GM19328 (cell line): Measurements from ENCODE around the gene CRABP1.
A peak's percentile ranks its signal among the peaks of the same experiment; 100 is the strongest.

Source experiments
- ATAC-seq: cut with Tn5 transposase; IDR thresholded peaks from one replicate; pipeline ENCODE4 v1.9.1; 2021; ENCODE audit warnings: mild to moderate bottlenecking, moderate library complexity; ENCODE audit not compliant: unreplicated experiment

CRABP1 gene

GRCh38 chr15:78340231-78341056 is at the start of gene CRABP1:
Gene CRABP1, plus strand, starts transcription at chr15:78340353. Its CDS starts 76 bp downstream, at chr15:78340429.
- no peak for ATAC-seq

DNA sequence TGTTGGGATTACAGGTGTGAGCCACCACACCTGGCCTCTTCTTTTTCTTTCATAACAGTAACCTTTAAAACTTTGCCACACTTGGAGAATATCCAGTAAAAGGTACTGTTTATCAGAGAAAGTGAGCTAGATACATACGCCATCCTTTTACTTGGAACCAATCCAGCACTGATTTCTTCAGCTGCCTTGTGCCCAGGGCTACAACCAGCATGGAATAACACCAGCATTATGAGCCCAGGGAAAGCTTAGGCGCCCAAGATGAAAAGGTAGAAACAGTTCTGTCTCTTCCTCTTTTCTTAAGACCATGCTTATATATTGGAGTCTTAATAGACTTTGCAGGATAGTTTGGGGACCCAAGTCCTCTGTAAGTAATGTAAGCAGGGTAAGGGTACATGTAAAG is 49.1 kb upstream of the CRABP1 start:
- no peak for ATAC-seq

GRCh38 chr15:78291698-78292097 is 48.5 kb upstream of the CRABP1 start:
- no peak for ATAC-seq

GRCh38 chr15:78292219-78292618 is 47.9 kb upstream of the CRABP1 start:
- ATAC-seq, result no peak

GRCh38 chr15:78299101-78299930 is 40.8 kb upstream of the CRABP1 start, which contains the start of gene SKIC8:
Gene SKIC8, minus strand, starts transcription at chr15:78299609. Its CDS starts 3,923 bp downstream, at chr15:78295686.
- peak; percentile 84 for ATAC-seq

DNA sequence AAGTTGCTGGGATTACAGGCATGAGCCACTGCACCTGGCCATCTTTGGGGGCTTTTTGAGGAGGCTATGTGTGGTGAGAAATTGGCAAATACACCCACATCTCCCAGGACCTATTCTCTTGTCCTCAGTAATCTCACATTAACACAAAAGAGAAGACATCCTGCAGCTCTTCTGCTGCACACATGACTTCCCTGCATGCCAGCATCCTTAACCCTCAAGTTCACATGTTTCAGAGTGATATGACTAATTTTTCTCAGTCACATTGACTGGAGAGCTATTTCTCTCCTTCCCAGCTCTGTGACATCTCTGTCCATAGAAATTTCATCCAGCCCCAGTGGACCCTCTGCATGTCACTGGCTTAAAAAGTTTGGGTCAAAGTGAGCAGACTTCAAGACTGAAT is 38.8 kb upstream of the CRABP1 start:
- no peak for ATAC-seq

DNA sequence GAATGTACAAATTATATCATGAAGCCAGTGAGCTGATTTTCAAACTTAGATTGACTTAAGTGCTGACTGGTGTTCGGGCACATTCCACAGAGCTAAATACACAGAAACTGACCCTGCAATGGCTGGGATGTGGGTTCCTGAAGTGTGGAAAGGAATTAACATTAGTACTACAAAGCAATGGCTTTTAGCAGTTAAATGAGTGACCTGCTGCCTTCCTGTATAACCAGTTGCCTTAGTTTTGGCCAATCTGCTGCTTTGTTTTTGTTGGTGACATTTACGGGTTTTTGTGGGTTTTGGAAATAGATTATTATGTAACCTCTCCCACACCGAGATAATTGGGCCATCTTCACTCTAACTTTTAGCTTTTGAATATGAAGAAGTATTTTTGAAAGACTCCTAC is 38.3 kb upstream of the CRABP1 start:
- ATAC-seq, result no peak

- no peak for ATAC-seq
Measured at GRCh38 chr15:78302579-78303312, 37.4 kb upstream of the CRABP1 start.

DNA sequence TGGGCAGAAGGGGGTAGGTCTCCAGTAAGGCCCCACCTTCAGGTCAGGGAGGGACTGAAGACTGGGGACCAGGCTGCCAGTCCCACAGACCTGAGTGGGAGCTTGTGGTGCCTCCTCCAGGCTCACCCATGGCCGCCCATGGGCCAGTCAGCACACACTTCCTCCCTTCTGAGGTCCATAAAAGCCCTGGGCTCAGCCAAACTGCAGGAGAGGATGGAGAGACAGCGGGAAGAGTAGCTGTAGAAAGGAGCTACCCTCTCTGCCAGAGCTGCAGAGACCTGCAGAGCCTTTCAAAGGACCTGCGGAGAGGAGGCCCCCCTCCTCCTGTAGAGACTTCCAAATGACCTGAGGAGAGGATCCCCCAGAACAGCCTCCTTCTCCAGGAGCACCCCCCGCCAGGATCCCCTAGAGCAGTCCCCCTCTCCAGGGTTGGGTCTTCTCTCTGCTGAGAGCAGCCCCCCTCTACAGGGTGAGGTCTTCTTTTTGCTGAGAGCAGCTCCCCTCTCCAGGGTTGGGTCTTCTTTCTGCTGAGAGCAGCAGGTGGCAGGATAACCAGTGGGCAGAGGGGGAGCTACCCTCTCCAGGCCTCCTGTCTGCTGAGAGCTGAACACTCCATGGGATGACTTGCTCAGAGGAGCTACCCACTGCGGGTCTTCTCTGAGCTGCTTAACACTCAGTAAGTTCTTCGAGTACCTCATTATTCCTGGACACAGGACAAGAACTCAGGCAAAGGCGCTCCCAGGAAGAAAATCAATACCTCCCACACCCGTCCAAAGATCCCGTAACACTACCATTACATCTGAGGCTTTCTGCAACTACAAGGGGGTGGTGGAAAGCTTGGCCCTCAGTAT is 35.7 kb upstream of the CRABP1 start:
- no peak for ATAC-seq

DNA sequence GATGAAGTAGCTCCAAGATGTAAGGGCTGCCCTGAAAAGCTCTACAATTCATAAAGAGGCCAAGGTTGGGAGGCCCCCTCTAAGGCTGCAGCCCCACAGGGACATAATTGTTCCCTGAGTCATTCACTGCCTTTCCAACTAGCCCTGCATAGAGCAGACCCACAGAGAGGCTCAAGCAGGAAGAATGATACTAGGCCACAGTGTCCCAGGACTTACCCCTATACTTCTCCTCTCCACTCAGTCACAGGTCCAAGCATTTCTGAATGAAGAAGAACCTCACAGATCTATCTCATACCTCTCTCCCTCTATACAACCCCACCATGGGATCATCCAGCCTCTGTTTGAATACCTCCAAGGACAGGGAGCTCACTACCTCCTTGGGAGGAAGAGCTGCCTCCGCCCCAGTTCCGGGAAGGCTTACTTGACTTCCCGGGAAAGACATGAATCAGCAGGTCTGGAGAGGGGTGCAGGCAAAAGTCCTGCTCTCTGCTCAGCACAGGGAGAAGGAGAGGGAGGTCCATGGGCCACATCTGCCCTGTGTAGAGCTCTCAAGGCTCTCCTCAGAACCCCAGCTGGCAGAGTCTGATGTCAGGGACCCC is 33.9 kb upstream of the CRABP1 start:
- no peak for ATAC-seq

- ATAC-seq, result no peak
Measured at GRCh38 chr15:78307976-78308375, 32.2 kb upstream of the CRABP1 start.

GRCh38 chr15:78308422-78309032 is 31.6 kb upstream of the CRABP1 start:
- no peak for ATAC-seq

- ATAC-seq, result no peak
Measured at GRCh38 chr15:78311292-78311691, 28.9 kb upstream of the CRABP1 start.

- no peak for ATAC-seq
Measured at GRCh38 chr15:78312536-78312935, 27.6 kb upstream of the CRABP1 start.

GRCh38 chr15:78312957-78313356 is 27.2 kb upstream of the CRABP1 start:
- no peak for ATAC-seq

GRCh38 chr15:78313383-78313782 is 26.8 kb upstream of the CRABP1 start:
- ATAC-seq, result no peak

- ATAC-seq, result no peak
Measured at GRCh38 chr15:78314181-78314581, 26.0 kb upstream of the CRABP1 start.

- ATAC-seq, result no peak
Measured at GRCh38 chr15:78315686-78316282, 24.4 kb upstream of the CRABP1 start.
